GM10266 (cell line): Measurements from ENCODE around the gene CUTA.

ENCODE experiments used
- DNase-seq: peaks from one replicate; pipeline ENCODE4 v3.0.0; 2012; ENCODE audit errors: extremely low spot score
- TF ChIP-seq, protein P1 (sequence below): IDR thresholded peaks from 2 replicates; pipeline ENCODE4 v1.5.1; 2012; ENCODE audit warnings: mild to moderate bottlenecking, low read depth; ENCODE audit not compliant: control insufficient read depth, insufficient read depth; ENCODE audit errors: missing control alignments

The CUTA gene

GRCh38 chr6:33420491-33421343 is 2.8 kb upstream of the CUTA start:
- DNase-seq: no peak
- TF ChIP-seq, protein P1, sequence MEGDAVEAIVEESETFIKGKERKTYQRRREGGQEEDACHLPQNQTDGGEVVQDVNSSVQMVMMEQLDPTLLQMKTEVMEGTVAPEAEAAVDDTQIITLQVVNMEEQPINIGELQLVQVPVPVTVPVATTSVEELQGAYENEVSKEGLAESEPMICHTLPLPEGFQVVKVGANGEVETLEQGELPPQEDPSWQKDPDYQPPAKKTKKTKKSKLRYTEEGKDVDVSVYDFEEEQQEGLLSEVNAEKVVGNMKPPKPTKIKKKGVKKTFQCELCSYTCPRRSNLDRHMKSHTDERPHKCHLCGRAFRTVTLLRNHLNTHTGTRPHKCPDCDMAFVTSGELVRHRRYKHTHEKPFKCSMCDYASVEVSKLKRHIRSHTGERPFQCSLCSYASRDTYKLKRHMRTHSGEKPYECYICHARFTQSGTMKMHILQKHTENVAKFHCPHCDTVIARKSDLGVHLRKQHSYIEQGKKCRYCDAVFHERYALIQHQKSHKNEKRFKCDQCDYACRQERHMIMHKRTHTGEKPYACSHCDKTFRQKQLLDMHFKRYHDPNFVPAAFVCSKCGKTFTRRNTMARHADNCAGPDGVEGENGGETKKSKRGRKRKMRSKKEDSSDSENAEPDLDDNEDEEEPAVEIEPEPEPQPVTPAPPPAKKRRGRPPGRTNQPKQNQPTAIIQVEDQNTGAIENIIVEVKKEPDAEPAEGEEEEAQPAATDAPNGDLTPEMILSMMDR: no peak

GRCh38 chr6:33419580-33420490 is 1.9 kb upstream of the CUTA start, which contains the start of gene SYNGAP1:
SYNGAP1 (plus strand) TSS chr6:33420065; CDS start chr6:33420265, 200 bp downstream.
- TF ChIP-seq, protein P1: no peak
- DNase-seq: no peak

DNA sequence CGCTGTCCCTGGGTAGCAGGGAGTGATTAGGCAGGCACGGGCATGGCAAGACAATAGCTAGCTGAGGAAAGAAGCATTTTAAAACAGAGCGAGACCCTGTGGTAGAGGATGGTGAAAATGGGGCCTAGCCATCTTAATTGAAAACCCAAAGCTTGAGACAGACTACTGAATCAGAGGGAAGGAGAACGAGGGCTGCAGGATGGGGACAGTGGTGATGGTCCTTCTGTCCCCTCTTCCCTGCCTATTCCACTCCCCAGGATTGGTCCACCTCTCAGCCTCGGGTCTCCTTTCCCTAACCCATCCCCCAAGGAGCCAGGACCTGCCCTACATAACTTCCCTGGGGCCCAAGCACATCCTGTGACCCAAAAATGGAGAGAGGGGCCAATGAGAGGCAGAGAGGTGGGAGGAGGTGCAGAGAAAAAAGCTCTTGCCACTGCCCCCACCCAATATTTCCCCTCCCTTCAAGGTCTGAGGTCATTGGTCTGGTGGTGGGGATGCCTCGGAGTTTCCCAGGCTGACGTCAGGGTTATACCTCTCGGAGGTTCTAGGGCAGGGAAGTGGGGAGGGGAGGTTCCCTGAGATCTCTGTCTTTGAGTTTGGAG is 884 bp upstream of the CUTA start:
- no peak for DNase-seq
- TF ChIP-seq, protein P1: no peak

- DNase-seq: no peak
- TF ChIP-seq, protein P1: no peak
Measured at GRCh38 chr6:33417128-33417902, 592 bp downstream of the CUTA start.

- peak; percentile 52 for DNase-seq
- TF ChIP-seq, protein P1: no peak
Measured at GRCh38 chr6:33416386-33417127, 1.4 kb downstream of the CUTA start.

- TF ChIP-seq, protein P1: no peak
- DNase-seq: no peak
Measured at GRCh38 chr6:33415831-33416230, 2.1 kb downstream of the CUTA start.
